SK-N-SH treated with all-trans-retinoic acid at 6 μM for 48 hours (cell line): ENCODE data around the gene GCNT2.

ENCODE experiments used
- ARNTL ChIP-seq: fragments of 450-650 bp; formaldehyde crosslinking; IDR thresholded peaks from 2 replicates; pipeline ENCODE4 v1.5.0; 2020; ENCODE audit warnings: low read depth, mild to moderate bottlenecking, moderate library complexity, borderline replicate concordance
- CREB5 ChIP-seq: fragments of 250-450 bp; sonication (Bioruptor Pico); IDR thresholded peaks from 2 replicates; pipeline ENCODE4 v1.5.1; 2020; ENCODE audit warnings: low read depth, mild to moderate bottlenecking, moderate library complexity
- CSDC2 ChIP-seq: fragments of 250-450 bp; sonication (Bioruptor Pico); IDR thresholded peaks from 2 replicates; pipeline ENCODE4 v1.5.0; 2020; ENCODE audit warnings: mild to moderate bottlenecking, moderate library complexity
- CSRNP3 ChIP-seq: fragments of 250-450 bp; sonication (Bioruptor Pico); IDR thresholded peaks from 2 replicates; pipeline ENCODE4 v1.5.1; 2021; ENCODE audit warnings: mild to moderate bottlenecking, moderate library complexity
- ESRRG ChIP-seq: fragments of 250-450 bp; sonication (Bioruptor Pico); IDR thresholded peaks from 2 replicates; pipeline ENCODE4 v1.6.1; 2021; ENCODE audit warnings: mild to moderate bottlenecking
- GLIS3 ChIP-seq: fragments of 250-450 bp; sonication (Bioruptor Pico); IDR thresholded peaks from 2 replicates; pipeline ENCODE4 v1.5.0; 2020; ENCODE audit warnings: mild to moderate bottlenecking, moderate library complexity
- RARB ChIP-seq: fragments of 250-450 bp; sonication (Bioruptor Pico); IDR thresholded peaks from 2 replicates; pipeline ENCODE4 v1.8.0; 2021; ENCODE audit warnings: mild to moderate bottlenecking, moderate library complexity
- SNAI2 ChIP-seq: fragments of 250-450 bp; sonication (Bioruptor Pico); IDR thresholded peaks from 2 replicates; pipeline ENCODE4 v1.5.0; 2020; ENCODE audit warnings: mild to moderate bottlenecking, moderate library complexity
- ZC3H10 ChIP-seq: fragments of 250-450 bp; sonication (Bioruptor Pico); IDR thresholded peaks from 2 replicates; pipeline ENCODE4 v1.5.1; 2021; ENCODE audit warnings: mild to moderate bottlenecking, moderate library complexity
- ZFP3 ChIP-seq: fragments of 250-450 bp; sonication (Bioruptor Pico); IDR thresholded peaks from 2 replicates; pipeline ENCODE4 v1.5.0; 2020; ENCODE audit warnings: mild to moderate bottlenecking, moderate library complexity
- ZFP30 ChIP-seq: fragments of 450-650 bp; formaldehyde crosslinking; IDR thresholded peaks from 2 replicates; pipeline ENCODE4 v1.5.0; 2022; ENCODE audit warnings: mild to moderate bottlenecking, moderate library complexity
- ZNF8 ChIP-seq: fragments of 450-650 bp; formaldehyde crosslinking; IDR thresholded peaks from 2 replicates; pipeline ENCODE4 v1.5.0; 2020; ENCODE audit warnings: mild to moderate bottlenecking, moderate library complexity
- TF ChIP-seq, protein P1 (sequence below): fragments of 250-450 bp; sonication (Bioruptor Pico); IDR thresholded peaks from 2 replicates; pipeline ENCODE4 v1.8.0; 2020; ENCODE audit warnings: mild to moderate bottlenecking, moderate library complexity, borderline replicate concordance

DNA sequence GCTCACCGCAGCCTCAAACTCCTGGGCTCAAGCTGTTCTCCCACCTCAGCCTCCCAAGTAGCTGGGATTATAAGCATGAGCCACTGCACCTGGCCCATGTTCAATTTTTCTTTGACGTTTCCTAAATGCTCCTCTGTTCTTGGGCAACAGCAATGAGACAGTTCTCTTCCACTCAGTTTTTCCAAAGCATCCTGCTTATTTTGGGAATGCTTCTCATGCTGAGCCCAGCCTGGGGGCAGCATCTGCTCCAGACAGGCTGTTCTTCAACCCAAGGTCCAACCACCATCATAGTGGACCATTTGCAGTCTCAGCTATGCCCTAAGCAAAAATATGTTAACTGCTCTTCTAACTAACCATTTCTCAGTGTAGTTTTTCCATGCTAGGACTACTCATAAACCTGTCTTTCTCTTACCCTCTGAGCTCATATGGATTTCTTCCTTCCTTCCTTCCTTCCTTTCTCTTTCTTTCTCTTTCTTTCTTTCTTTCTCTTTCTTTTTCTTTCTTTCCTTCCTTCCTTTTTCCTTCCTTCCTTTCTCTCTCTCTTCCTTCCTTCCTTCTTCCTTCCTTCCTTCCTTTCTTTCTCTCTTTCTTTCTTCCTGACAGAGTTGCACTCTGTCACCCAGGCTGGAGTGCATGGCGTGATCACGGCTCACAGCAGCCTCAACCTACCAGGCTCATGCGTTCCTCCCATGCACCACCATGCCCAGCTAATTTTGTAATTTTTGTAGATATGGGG, 48.4 kb downstream of the GCNT2 start:
- no peak for TF ChIP-seq CSDC2 (CRISPR knock-in tag)
- TF ChIP-seq ARNTL, result no peak
- no peak for TF ChIP-seq ZC3H10
- TF ChIP-seq, protein P1, sequence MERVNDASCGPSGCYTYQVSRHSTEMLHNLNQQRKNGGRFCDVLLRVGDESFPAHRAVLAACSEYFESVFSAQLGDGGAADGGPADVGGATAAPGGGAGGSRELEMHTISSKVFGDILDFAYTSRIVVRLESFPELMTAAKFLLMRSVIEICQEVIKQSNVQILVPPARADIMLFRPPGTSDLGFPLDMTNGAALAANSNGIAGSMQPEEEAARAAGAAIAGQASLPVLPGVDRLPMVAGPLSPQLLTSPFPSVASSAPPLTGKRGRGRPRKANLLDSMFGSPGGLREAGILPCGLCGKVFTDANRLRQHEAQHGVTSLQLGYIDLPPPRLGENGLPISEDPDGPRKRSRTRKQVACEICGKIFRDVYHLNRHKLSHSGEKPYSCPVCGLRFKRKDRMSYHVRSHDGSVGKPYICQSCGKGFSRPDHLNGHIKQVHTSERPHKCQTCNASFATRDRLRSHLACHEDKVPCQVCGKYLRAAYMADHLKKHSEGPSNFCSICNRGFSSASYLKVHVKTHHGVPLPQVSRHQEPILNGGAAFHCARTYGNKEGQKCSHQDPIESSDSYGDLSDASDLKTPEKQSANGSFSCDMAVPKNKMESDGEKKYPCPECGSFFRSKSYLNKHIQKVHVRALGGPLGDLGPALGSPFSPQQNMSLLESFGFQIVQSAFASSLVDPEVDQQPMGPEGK (CRISPR knock-in tag), result no peak
- TF ChIP-seq ZFP30 (CRISPR knock-in tag), result no peak
- no peak for TF ChIP-seq GLIS3 (CRISPR knock-in tag)
- no peak for TF ChIP-seq CREB5
- TF ChIP-seq ZNF8 (CRISPR knock-in tag), result no peak
- no peak for TF ChIP-seq ESRRG (CRISPR knock-in tag)
- TF ChIP-seq RARB (CRISPR knock-in tag), result no peak
- TF ChIP-seq ZFP3 (CRISPR knock-in tag), result no peak
- no peak for TF ChIP-seq SNAI2 (CRISPR knock-in tag)
- no peak for TF ChIP-seq CSRNP3 (CRISPR knock-in tag)
